ENCODE data around the gene FBXL7.

GRCh38 chr5:15704397-15704947 is 204.5 kb downstream of the FBXL7 start:
- TF ChIP-seq CTCF (conservative IDR thresholded peaks at IDR 0.05; ENCODE audit: low read depth in 2 of 2) (no peak), REST (IDR thresholded peaks at IDR 0.05; ENCODE audit: unreplicated experiment) (no peak), EZH2 (IDR thresholded peaks at IDR 0.05; ENCODE audit: low read depth, unreplicated experiment) (no peak), POLR2AphosphoS5 (IDR thresholded peaks at IDR 0.05; ENCODE audit: low read depth) (no peak), EZH2phosphoT487 (IDR thresholded peaks at IDR 0.05; ENCODE audit: unreplicated experiment) (no peak), ZNF331 (CRISPR knock-in tag; IDR thresholded peaks at IDR 0.05; ENCODE audit: low read depth) (no peak), STAT1 (IDR thresholded peaks at IDR 0.05; ENCODE audit: unreplicated experiment) (no peak), JUNB (IDR thresholded peaks at IDR 0.05; ENCODE audit: unreplicated experiment) (no peak), CREB1 (CRISPR knock-in tag; IDR thresholded peaks at IDR 0.05; ENCODE audit: low read depth) (no peak), ETS1 (IDR thresholded peaks at IDR 0.05) (no peak)
